ENCODE data around the gene CEACAM1.
"Not testable (repeated sequence)": the region's sequence is repeated elsewhere in the genome, so short reads cannot be mapped to it uniquely, and the experiment has no call there.

Gene CEACAM1

GRCh38 chr19:42528354-42529247, at the start of gene CEACAM1:
Gene CEACAM1 (minus strand): TSS chr19:42528481. CDS start chr19:42528374, 107 bp downstream.
- peak; percentile 7 for DNase-seq (ENCODE audit: low read depth)

- no peak for DNase-seq (ENCODE audit: low read depth)
Measured at GRCh38 chr19:42577016-42577415, 48.7 kb upstream of the CEACAM1 start.

GRCh38 chr19:42576241-42576640, 48.0 kb upstream of the CEACAM1 start:
- no peak for DNase-seq (ENCODE audit: low read depth)

GRCh38 chr19:42573642-42574041, 45.4 kb upstream of the CEACAM1 start:
- no peak for DNase-seq (ENCODE audit: low read depth)

DNA sequence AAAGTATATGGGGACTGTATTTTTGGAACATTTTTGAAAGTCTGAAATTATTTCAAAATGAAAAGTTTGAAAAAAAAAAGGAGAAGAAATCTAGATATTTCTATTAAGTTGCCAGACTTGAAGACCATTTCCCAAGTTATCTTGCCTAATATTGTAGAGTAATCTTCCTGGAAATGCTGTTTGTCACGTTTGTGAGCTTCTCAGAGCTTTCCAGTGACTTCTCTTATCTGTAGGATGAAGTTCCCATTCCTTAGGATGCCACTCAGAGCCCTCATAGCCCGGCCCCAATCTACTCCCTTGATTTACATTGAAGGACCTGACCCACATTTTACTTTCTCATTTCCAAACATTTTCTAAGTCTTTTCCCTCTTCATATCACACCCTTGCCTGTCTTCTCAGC, 42.8 kb upstream of the CEACAM1 start:
- no peak for DNase-seq (ENCODE audit: low read depth)

GRCh38 chr19:42569193-42569592, 40.9 kb upstream of the CEACAM1 start:
- no peak for DNase-seq (ENCODE audit: low read depth)

- DNase-seq (ENCODE audit: low read depth) = no peak
Measured at GRCh38 chr19:42568006-42568405, 39.7 kb upstream of the CEACAM1 start.

DNA sequence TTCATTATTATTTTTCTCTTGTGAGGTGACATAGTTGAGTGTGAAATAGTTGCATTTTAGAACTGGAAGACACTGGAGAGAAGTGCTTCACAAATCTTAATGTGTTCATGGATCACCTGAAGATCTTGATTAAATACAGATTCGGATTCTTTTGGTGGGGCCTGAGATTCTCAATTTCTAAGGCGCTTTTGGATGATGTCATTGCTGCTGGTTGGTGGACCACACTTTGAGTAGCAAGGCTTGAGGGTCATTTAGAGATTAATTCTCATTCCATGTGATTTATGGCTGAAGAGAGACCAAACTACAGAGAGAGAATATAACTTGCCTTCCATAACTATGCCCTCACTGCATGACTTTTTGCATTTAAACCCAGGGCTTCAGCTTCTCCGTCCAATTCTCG, 39.3 kb upstream of the CEACAM1 start:
- DNase-seq (ENCODE audit: low read depth) = no peak

GRCh38 chr19:42563352-42564210, 35.3 kb upstream of the CEACAM1 start:
- DNase-seq (ENCODE audit: low read depth) = peak; percentile 41

DNA sequence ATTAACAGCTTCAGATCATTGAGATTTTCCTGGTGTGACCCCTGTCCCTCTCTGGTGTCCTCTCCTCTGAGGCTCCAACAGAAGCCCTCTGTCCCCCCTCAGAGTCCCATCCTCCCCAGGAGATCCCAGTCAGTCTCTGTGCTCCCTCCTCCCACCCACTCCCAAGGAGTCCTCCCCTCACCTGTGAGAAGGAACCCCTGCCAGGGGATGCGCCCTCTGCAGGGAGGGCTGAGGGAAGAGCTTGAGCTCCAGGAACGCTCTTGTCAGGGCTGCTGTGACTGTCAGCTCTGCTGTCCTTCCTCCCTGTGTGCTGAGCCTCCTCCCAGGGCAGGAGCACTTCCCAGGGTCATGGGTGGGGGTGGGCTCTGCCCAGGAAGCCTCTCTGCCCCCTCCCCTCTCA, 33.2 kb upstream of the CEACAM1 start:
- no peak for DNase-seq (ENCODE audit: low read depth)

GRCh38 chr19:42560731-42561130, 32.5 kb upstream of the CEACAM1 start:
- no peak for DNase-seq (ENCODE audit: low read depth)

DNA sequence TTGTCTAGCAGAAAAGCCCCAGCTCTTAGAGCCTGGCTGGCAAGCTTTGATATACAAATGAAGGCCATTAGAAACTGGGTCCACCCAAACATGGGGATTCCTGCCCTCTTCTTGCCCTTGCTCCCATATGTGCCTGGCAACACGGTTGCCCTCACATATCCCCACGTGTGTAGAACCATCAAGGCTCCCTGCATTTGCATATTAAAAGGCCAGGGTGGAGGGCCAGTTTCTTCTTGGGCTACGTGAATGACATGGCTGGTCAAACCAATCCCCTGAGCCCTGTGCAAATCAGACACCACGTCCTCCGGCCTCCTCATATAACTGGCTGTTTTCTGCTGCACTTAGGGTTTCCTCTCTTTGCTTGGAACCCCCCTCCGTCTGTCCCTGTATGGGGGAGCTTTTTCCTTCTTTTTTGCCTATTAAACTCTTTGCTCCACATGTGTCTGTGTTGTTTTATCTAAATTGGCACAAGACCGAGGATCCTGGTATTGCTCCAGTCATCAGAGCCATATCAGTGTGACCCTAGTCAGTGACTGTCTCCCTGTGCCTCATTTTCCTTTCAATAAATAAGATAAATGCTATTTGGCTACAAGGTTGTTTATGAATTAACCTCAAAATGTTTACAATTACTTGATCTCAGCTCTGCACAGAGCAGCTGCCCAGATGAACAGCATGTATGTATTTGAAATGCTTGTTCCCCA, 30.3 kb upstream of the CEACAM1 start:
- no peak for DNase-seq (ENCODE audit: low read depth)

DNA sequence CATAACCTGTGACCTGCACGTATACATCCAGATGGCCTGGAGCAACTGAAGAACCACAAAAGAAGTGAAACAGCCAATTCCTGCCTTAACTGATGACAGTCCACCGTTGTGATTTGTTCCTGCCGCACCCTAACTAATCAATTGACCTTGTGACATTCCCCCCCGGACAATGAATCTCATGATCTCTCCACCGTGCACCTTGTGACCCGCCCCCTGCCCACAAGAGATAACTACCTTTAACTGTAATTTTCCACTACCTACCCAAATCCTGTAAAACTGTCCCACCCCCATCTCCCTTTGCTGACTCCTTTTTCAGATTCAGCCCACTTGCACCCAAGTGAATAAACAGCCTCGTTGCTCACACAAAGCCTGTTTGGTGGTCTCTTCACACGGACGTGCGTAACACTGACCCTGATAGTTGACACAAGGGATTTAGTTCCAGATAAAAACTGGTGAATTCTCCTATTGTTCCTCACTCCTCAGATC, 29.1 kb upstream of the CEACAM1 start:
- not testable (repeated sequence) for DNase-seq (ENCODE audit: low read depth)

GRCh38 chr19:42555801-42556200, 27.5 kb upstream of the CEACAM1 start:
- no peak for DNase-seq (ENCODE audit: low read depth)

DNA sequence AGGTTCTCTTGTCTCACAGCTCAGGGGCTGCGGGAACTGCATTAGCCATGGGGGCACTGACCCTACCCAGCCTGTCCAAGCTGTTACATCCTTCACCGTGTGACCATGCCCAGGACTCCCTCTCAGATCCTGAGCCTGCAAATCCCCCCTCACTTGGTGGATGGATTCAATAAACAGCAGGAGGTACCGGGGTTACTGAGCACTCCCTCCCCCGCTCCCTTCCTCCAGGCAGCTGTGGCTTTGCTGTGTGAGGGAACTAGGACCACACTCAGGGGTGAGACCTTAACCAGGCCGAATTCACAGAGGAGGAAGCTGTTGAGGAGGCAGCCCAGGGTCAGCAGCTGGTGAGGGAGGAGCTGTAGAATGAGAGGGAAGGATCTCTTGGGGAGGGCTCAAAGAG, 27.0 kb upstream of the CEACAM1 start:
- DNase-seq (ENCODE audit: low read depth) = no peak

- no peak for DNase-seq (ENCODE audit: low read depth)
Measured at GRCh38 chr19:42554046-42554575, 25.8 kb upstream of the CEACAM1 start.

DNA sequence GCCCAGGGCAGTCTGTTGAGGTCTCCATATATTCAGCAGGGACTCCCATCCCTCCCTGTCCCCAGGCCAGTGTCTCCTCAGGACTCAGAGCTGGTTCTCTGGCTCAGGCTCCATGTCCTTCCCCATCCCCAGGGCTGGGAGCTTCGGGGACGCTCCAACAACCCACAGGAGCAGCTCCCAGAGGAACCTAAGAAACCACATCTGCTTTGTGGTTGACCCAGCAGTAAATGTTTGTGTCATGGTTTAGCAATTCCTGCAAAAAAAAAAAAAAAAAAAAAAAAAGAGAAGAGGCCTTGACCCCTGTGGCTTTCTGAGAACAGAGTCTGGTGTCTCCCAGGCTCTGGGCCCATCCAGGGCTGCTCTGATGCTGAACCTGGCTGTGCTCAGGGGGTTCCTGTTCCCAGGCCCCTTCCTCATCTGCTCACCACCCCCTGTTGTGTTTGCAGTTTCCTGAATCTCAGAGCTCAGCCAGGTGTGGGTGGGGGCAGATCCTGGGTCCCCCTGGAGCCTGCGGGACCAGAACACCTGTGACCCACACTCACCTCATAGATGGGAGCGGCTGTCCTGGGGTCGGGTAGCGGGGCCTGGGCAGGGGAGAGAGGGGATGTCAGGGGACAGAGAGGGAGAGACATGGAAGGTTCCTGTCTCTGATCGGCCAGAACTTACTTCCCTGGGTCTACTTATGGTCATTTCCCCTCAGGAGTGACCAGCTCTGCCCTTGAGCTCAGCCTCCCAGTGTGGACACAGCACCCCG, 25.2 kb upstream of the CEACAM1 start:
- peak; percentile 86 for DNase-seq (ENCODE audit: low read depth)

- DNase-seq (ENCODE audit: low read depth) = no peak
Measured at GRCh38 chr19:42552086-42553065, 24.1 kb upstream of the CEACAM1 start.

- DNase-seq (ENCODE audit: low read depth) = not testable (repeated sequence)
Measured at GRCh38 chr19:42550521-42550920, 22.2 kb upstream of the CEACAM1 start.

GRCh38 chr19:42549067-42549466, 20.8 kb upstream of the CEACAM1 start:
- not testable (repeated sequence) for DNase-seq (ENCODE audit: low read depth)

Data from amniotic epithelial cell (primary cell).